BLaER1 (cell line): ENCODE data around the gene PRKG1.
"Not testable (repeated sequence)": the region's sequence is repeated elsewhere in the genome, so short reads cannot be mapped to it uniquely, and the experiment has no call there.

Source experiments
- H3K27ac ChIP-seq: shearing (Covaris generic); formaldehyde crosslinking; 2 replicates; pipeline ENCODE4 v1.8.1; 2022
- H3K27me3 ChIP-seq: shearing (Covaris generic); formaldehyde crosslinking; 2 replicates; pipeline ENCODE4 v1.8.1; 2022
- H3K36me3 ChIP-seq: shearing (Covaris generic); formaldehyde crosslinking; 2 replicates; pipeline ENCODE4 v1.8.1; 2022
- H3K4me1 ChIP-seq: shearing (Covaris generic); formaldehyde crosslinking; 2 replicates; pipeline ENCODE4 v1.8.1; 2022
- H3K4me2 ChIP-seq: shearing (Covaris generic); formaldehyde crosslinking; 2 replicates; pipeline ENCODE4 v1.8.1; 2022
- H3K4me3 ChIP-seq: shearing (Covaris generic); formaldehyde crosslinking; 2 replicates; pipeline ENCODE4 v1.8.1; 2022
- H3K9ac ChIP-seq: shearing (Covaris generic); formaldehyde crosslinking; 2 replicates; pipeline ENCODE4 v1.8.1; 2022
- H3K9me3 ChIP-seq: shearing (Covaris generic); formaldehyde crosslinking; 2 replicates; pipeline ENCODE4 v1.8.1; 2022
- H4K20me1 ChIP-seq: shearing (Covaris generic); formaldehyde crosslinking; 2 replicates; pipeline ENCODE4 v1.8.1; 2022
- Cebpa-rat ChIP-seq: shearing (Covaris generic); IDR thresholded peaks from 2 replicates; pipeline ENCODE4 v1.8.1; 2022

Gene PRKG1

DNA sequence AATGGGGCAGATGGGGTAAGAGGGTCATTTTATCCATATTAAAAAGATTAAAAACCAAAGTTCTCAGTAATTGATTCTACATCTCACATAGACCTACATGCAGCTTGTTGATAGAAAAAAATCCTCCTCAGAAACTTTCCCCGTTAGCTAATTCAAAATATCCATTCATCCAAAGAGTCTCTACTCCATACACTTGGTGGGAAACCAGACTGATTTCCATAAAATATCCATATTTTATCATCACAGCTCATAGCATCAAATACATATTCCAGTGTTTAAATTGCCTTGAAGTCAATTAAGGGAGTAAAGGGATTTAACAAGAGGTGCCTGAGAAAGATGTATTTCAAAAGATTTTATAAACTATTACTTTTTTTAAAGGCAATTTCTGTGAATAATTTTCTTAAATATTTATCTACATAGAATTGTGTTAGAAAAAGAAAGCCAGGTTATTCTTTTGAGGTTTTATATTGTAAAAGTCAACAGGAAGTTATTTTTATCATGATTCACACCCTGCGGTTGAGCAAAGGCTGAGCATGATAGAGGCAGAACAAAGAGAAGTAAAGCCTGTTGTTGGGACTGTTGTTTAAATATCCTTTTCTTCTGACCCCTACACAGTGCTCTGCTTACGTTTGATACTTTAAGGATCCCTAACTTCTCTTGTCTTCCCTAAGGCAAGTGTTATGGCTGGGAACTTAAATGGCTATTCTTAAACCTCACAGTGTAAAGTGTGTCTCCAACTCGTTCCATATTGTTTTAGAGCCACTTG lies 266.7 kb downstream of the PRKG1 start:
- Histone ChIP-seq H3K27me3 (no peaks in the 10 kb centered on the region), H3K4me1 (no peaks in the 10 kb centered on the region), H3K9me3 (no peaks in the 10 kb centered on the region), H3K27ac (no peak overlapping the region), H3K9ac (no peak overlapping the region), H4K20me1 (no peaks in the 10 kb centered on the region), H3K4me3 (no peak overlapping the region), H3K36me3 (no peaks in the 10 kb centered on the region), H3K4me2 (no peak overlapping the region)
- no peak for TF ChIP-seq Cebpa-rat

DNA sequence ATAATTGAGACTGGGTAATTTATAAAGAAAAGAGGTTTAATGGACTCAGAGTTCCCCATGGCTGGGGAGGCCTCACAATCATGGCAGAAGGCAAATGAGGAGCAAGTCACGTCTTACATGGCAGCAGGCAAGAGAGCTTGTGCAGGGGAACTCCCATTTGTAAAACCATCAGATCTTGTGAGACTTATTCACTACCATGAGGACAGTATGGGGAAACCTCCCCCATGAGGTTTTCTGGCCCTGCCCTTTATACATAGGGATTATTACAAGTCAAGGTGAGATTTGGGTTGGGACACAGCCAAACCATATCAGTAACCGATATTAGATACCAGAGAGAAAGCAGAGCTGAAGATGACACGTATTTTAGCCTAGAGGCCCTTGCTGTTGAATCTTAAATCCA lies 267.5 kb downstream of the PRKG1 start:
- H3K36me3 ChIP-seq, H3K4me2 ChIP-seq, H3K27me3 ChIP-seq, H3K9me3 ChIP-seq, H3K27ac ChIP-seq, H3K4me1 ChIP-seq, H3K4me3 ChIP-seq, H4K20me1 ChIP-seq, H3K9ac ChIP-seq: not testable (repeated sequence)

GRCh38 chr10:51342381-51342780 lies 268.1 kb downstream of the PRKG1 start:
- no peaks in the 10 kb centered on the region for H3K36me3 ChIP-seq
- no peaks in the 10 kb centered on the region for H3K27me3 ChIP-seq
- no peak overlapping the region for H3K4me2 ChIP-seq
- no peak overlapping the region for H3K27ac ChIP-seq
- H3K4me3 ChIP-seq = no peak overlapping the region
- no peaks in the 10 kb centered on the region for H3K4me1 ChIP-seq
- no peak overlapping the region for H3K9ac ChIP-seq
- no peaks in the 10 kb centered on the region for H3K9me3 ChIP-seq
- no peak for TF ChIP-seq Cebpa-rat
- H4K20me1 ChIP-seq = no peaks in the 10 kb centered on the region

DNA sequence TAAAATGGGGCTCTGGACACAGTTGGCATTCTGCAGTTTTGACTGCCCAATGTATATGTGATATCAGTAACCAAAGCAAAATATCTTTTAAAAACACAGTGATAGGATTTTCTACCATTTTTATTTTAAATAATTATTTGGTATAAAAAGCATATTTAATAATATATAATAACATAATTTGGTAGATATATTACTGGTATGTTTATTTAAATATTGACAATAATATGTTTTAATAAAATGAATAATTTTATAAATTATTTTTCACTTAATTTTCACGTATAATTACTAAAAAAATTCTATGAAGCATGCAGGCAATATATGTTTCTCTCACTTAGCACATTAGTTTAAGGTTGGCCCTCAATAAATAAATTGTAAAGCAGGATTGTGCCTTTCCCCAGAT lies 269.1 kb downstream of the PRKG1 start:
- no peak overlapping the region for H3K4me3 ChIP-seq
- no peaks in the 10 kb centered on the region for H3K9me3 ChIP-seq
- H3K4me1 ChIP-seq = no peaks in the 10 kb centered on the region
- no peak overlapping the region for H3K9ac ChIP-seq
- no peak for TF ChIP-seq Cebpa-rat
- H3K27me3 ChIP-seq = no peaks in the 10 kb centered on the region
- no peaks in the 10 kb centered on the region for H4K20me1 ChIP-seq
- H3K27ac ChIP-seq = no peak overlapping the region
- no peak overlapping the region for H3K4me2 ChIP-seq
- no peaks in the 10 kb centered on the region for H3K36me3 ChIP-seq

GRCh38 chr10:51344371-51344770 lies 270.1 kb downstream of the PRKG1 start:
- TF ChIP-seq Cebpa-rat = no peak
- H3K4me2 ChIP-seq = no peak overlapping the region

DNA sequence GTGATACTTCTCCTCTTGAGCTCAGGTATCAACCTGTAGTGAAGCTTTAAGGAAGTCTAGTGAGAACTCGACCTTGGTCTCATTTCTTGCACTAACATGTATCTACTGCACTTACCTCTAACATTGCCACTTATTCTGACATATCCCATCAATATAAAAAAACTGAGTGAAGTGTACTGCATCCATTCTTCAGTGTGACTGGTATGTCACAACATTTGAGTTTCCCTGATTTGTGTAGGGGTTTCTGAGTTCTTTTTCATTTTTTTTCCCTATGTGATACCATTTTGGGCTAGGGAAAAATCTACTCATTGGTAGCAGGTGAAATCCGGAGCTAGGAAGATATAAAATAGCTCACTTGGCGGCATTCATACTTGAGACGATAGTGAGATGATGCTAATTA lies 274.3 kb downstream of the PRKG1 start:
- Histone ChIP-seq H3K27me3 (no peaks in the 10 kb centered on the region), H3K9me3 (no peaks in the 10 kb centered on the region; the same call in 1 of the 2 replicates), H3K36me3 (no peaks in the 10 kb centered on the region), H3K9ac (no peak overlapping the region), H3K4me2 (no peak overlapping the region), H3K27ac (no peak overlapping the region), H4K20me1 (no peaks in the 10 kb centered on the region), H3K4me1 (no peaks in the 10 kb centered on the region), H3K4me3 (no peak overlapping the region)
- TF ChIP-seq Cebpa-rat = no peak

More at GRCh38 chr10:51344371-51344770, 270.1 kb downstream of the PRKG1 start:
- no peak overlapping the region for H3K4me3 ChIP-seq
- no peaks in the 10 kb centered on the region for H4K20me1 ChIP-seq
- no peaks in the 10 kb centered on the region for H3K27me3 ChIP-seq
- H3K27ac ChIP-seq = no peak overlapping the region
- H3K9me3 ChIP-seq = no peaks in the 10 kb centered on the region
- H3K9ac ChIP-seq = no peak overlapping the region
- H3K4me1 ChIP-seq = no peaks in the 10 kb centered on the region
- H3K36me3 ChIP-seq = no peaks in the 10 kb centered on the region

GRCh38 chr10:51357170-51357569 lies 282.9 kb downstream of the PRKG1 start:
- Histone ChIP-seq H3K27me3 (no peaks in the 10 kb centered on the region), H3K4me3 (no peak overlapping the region), H3K27ac (no peak overlapping the region), H3K9ac (no peak overlapping the region), H3K4me1 (no peaks in the 10 kb centered on the region), H4K20me1 (no peaks in the 10 kb centered on the region), H3K36me3 (no peaks in the 10 kb centered on the region), H3K4me2 (no peak overlapping the region), H3K9me3 (no peaks in the 10 kb centered on the region; the same call in 1 of the 2 replicates)
- TF ChIP-seq Cebpa-rat = no peak

DNA sequence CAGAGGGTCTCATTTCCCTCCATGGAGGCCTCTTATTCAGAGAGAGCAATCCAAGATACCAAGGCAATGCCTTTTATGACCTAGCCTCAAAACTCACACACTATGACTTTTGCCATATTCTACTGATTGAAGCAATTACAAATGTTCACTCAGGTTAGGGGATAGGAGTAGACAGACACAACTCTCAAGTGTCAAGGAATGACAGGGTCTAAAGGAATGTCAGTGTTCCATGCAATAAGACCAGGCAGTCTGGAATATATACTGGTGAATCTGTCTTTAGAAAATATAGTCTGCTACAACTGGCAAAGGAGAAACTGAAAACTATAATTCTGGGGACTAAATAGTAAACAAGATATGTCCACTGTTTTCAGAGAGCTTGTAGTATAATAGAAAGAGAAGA lies 283.9 kb downstream of the PRKG1 start:
- no peaks in the 10 kb centered on the region for H3K36me3 ChIP-seq
- H3K9ac ChIP-seq = no peak overlapping the region
- no peaks in the 10 kb centered on the region for H3K27me3 ChIP-seq
- H3K9me3 ChIP-seq = no peaks in the 10 kb centered on the region
- no peaks in the 10 kb centered on the region for H4K20me1 ChIP-seq
- no peaks in the 10 kb centered on the region for H3K4me1 ChIP-seq
- no peak overlapping the region for H3K4me2 ChIP-seq
- no peak for TF ChIP-seq Cebpa-rat
- no peak overlapping the region for H3K4me3 ChIP-seq
- H3K27ac ChIP-seq = no peak overlapping the region

GRCh38 chr10:51363415-51363814 lies 289.1 kb downstream of the PRKG1 start:
- Histone ChIP-seq H3K4me2 (no peak overlapping the region), H4K20me1 (no peaks in the 10 kb centered on the region), H3K4me1 (no peaks in the 10 kb centered on the region)

GRCh38 chr10:51364674-51365073 lies 290.4 kb downstream of the PRKG1 start:
- H3K27ac ChIP-seq = no peak overlapping the region
- no peaks in the 10 kb centered on the region for H3K9me3 ChIP-seq
- H3K4me3 ChIP-seq = no peak overlapping the region
- no peak overlapping the region for H3K4me2 ChIP-seq
- H3K36me3 ChIP-seq = no peaks in the 10 kb centered on the region
- no peaks in the 10 kb centered on the region for H4K20me1 ChIP-seq
- TF ChIP-seq Cebpa-rat = no peak
- H3K9ac ChIP-seq = no peak overlapping the region
- no peaks in the 10 kb centered on the region for H3K4me1 ChIP-seq
- H3K27me3 ChIP-seq = no peaks in the 10 kb centered on the region

More at GRCh38 chr10:51363415-51363814, 289.1 kb downstream of the PRKG1 start:
- no peak for TF ChIP-seq Cebpa-rat
- Histone ChIP-seq H3K36me3 (no peaks in the 10 kb centered on the region), H3K27me3 (no peaks in the 10 kb centered on the region), H3K9me3 (no peaks in the 10 kb centered on the region), H3K9ac (no peak overlapping the region), H3K4me3 (no peak overlapping the region), H3K27ac (no peak overlapping the region)

- Histone ChIP-seq H3K9me3 (no peaks in the 10 kb centered on the region), H3K4me1 (no peaks in the 10 kb centered on the region), H3K27me3 (no peaks in the 10 kb centered on the region)
Measured at GRCh38 chr10:51366044-51366443, 291.8 kb downstream of the PRKG1 start.

More at GRCh38 chr10:51366044-51366443, 291.8 kb downstream of the PRKG1 start:
- no peaks in the 10 kb centered on the region for H3K36me3 ChIP-seq
- no peak overlapping the region for H3K9ac ChIP-seq
- TF ChIP-seq Cebpa-rat = no peak
- no peak overlapping the region for H3K27ac ChIP-seq
- H4K20me1 ChIP-seq = no peaks in the 10 kb centered on the region
- H3K4me3 ChIP-seq = no peak overlapping the region
- H3K4me2 ChIP-seq = no peak overlapping the region
